Panc1 (cell line): ENCODE results near the gene BCL10. TPM values are rescaled to one million over a fixed set of nuclear protein-coding genes. Genes with fewer than 3 reads are reported as not detected.

ENCODE experiments used
- ATAC-seq: fragments of 200-7000 bp; cut with Tn5 transposase; 2 replicates; pipeline ENCODE4 v1.9.1; 2020; ENCODE audit warnings: mild to moderate bottlenecking, moderate library complexity
- BruUV-seq: library from RNA; stranded (reverse); fragments of 400-500 nt; replicated peaks from 2 replicates; lab custom pipeline; 2021; lab: Mats Ljungman, UMichigan
- CTCF ChIA-PET: fragments of 300-600 bp; sonication (Branson Sonifier 250); formaldehyde crosslinking; loops from one replicate; lab custom pipeline; 2022; ENCODE audit warnings: antibody characterized with exemption; lab: Charles Lee
- POLR2A ChIA-PET: fragments of 300-600 bp; sonication (Branson Sonifier 250); formaldehyde crosslinking; loops from one replicate; lab custom pipeline; 2022; ENCODE audit warnings: antibody characterized with exemption; lab: Charles Lee
- DNase-seq: peaks from one replicate; pipeline ENCODE4 v3.0.0-alpha.2; 2010; ENCODE audit warnings: low read depth, low spot score
- H3K27ac ChIP-seq: 2 replicates; pipeline ENCODE4 v1.5.1; 2011; ENCODE audit warnings: mild to moderate bottlenecking, low read length, inconsistent platforms
- H3K27me3 ChIP-seq: fragments of 200-500 bp; sonication (Bioruptor generic); 2 replicates; pipeline ENCODE4 v1.6.0; 2014; ENCODE audit warnings: low read length, inconsistent platforms; ENCODE audit not compliant: control insufficient read depth, insufficient read depth
- H3K36me3 ChIP-seq: fragments of 200-500 bp; sonication (Bioruptor generic); 2 replicates; pipeline ENCODE4 v1.5.1; 2014; ENCODE audit warnings: inconsistent platforms, mild to moderate bottlenecking, low read length, moderate library complexity; ENCODE audit not compliant: control insufficient read depth, insufficient read depth
- H3K4me1 ChIP-seq: 2 replicates; pipeline ENCODE4 v1.5.1; 2011; ENCODE audit warnings: inconsistent platforms, mild to moderate bottlenecking, low read length, moderate library complexity; ENCODE audit not compliant: control insufficient read depth, insufficient read depth
- H3K4me3 ChIP-seq, 2 experiments: 2 replicates each; pipeline ENCODE4 v1.5.1; 2011 to 2012; ENCODE audit warnings: low read depth in 2 of 2, low read length in 2 of 2, mild to moderate bottlenecking in 2 of 2, inconsistent platforms in 1 of 2, moderate library complexity in 1 of 2
- H3K9me3 ChIP-seq: fragments of 200-500 bp; sonication (Bioruptor generic); 2 replicates; pipeline ENCODE4 v1.5.1; 2014; ENCODE audit warnings: low read depth, mild to moderate bottlenecking, inconsistent platforms, low read length, moderate library complexity; ENCODE audit not compliant: control insufficient read depth, insufficient read depth
- POLR2AphosphoS5 ChIP-seq: IDR thresholded peaks from 2 replicates; pipeline ENCODE4 v1.6.1; 2012; ENCODE audit warnings: mild to moderate bottlenecking, low read depth, low read length, moderate library complexity
- SIN3A ChIP-seq: IDR thresholded peaks from 2 replicates; pipeline ENCODE4 v1.6.1; 2012; ENCODE audit warnings: low read depth, mild to moderate bottlenecking, low read length, moderate library complexity, borderline replicate concordance; ENCODE audit not compliant: insufficient read depth
- TCF7L2 ChIP-seq: IDR thresholded peaks from 2 replicates; pipeline ENCODE4 v1.6.1; 2011; ENCODE audit warnings: mild to moderate bottlenecking, low read depth, low read length, inconsistent platforms
- in situ Hi-C: cut with HindIII; loops from 2 replicates; pipeline ENCODE4 v1.10.0; 2016; ENCODE audit warnings: low sequenced_read_pairs, low pct_unique_long_range_greater_than_20kb
- intact Hi-C: fragments of 100-400 bp; cut with micrococcal nuclease; formaldehyde crosslinking; loops from one replicate; pipeline ENCODE4 v1.10.0; 2022; ENCODE audit not compliant: unreplicated experiment
- total RNA-seq: library from RNA; stranded (reverse); gene quantifications from one replicate; pipeline ENCODE4 v1.2.1, GENCODE V29; 2021; ENCODE audit not compliant: unreplicated experiment
- TF ChIP-seq, protein P1 (sequence below): fragments of 450-650 bp; IDR thresholded peaks from 2 replicates; pipeline ENCODE4 v1.5.1; 2017; ENCODE audit warnings: mild to moderate bottlenecking
- TF ChIP-seq, protein P2 (sequence below), 2 experiments: IDR thresholded peaks; 2 replicates each; pipeline ENCODE4 v1.6.1; 2011 to 2012; ENCODE audit warnings: low read depth in 2 of 2, control low read depth in 1 of 2, low read length in 1 of 2, mild to moderate bottlenecking in 1 of 2, moderate library complexity in 1 of 2; ENCODE audit not compliant: insufficient read depth in 1 of 2

BCL10 gene
- total RNA-seq, 1 experiment from 2014 or later: 69.9 TPM

DNA sequence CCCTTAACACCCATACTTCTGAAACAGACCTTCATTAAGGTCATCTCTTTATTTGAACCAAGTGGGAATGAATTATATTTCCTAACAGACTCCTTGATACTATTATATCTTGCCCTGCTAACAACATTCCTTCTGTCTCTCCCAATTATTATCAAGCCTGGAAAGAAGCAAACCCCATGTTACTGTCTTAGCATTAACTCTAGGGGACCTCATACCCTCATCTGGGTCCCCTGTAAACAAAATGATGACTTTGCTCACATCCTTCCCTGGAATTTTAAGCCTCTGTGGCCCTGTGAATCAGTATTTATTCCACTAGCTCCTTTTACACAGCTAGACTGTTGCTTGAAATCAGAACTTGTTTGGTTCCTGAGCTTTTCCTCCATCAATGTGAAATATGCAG, 38.3 kb upstream of the BCL10 start:
- ChIA-PET POLR2A (interaction anchor here (0.6 to 1.0 kb wide), 2 partner anchors 269 to 304 kb away, joined by 3 read pairs; no protein-coding TSS in a partner anchor), CTCF (interaction anchor here (0.9 kb wide), 1 partner anchor 271 kb away, joined by 3 read pairs; no protein-coding TSS in a partner anchor)
- peaks cover 35% of the 10 kb centered on the region for H3K4me1 ChIP-seq
- H3K36me3 ChIP-seq: peaks cover 6% of the 10 kb centered on the region
- peaks cover 4% of the 10 kb centered on the region; the same call in 1 of the 2 replicates for H3K9me3 ChIP-seq
- DNase-seq (no peak), ATAC-seq (peak; percentile 6; the same call in 1 of the 2 replicates)
- in situ Hi-C loops: loop anchor here (25.0 kb wide), 1 partner anchor 373 kb away; no protein-coding TSS in a partner anchor
- no peak overlapping the region for H3K4me3 ChIP-seq
- BruUV-seq: no TSS peak
- H3K27me3 ChIP-seq: no peaks in the 10 kb centered on the region
- TF ChIP-seq TCF7L2 (no peak), POLR2AphosphoS5 (no peak), SIN3A (no peak)
- TF ChIP-seq, protein P1, sequence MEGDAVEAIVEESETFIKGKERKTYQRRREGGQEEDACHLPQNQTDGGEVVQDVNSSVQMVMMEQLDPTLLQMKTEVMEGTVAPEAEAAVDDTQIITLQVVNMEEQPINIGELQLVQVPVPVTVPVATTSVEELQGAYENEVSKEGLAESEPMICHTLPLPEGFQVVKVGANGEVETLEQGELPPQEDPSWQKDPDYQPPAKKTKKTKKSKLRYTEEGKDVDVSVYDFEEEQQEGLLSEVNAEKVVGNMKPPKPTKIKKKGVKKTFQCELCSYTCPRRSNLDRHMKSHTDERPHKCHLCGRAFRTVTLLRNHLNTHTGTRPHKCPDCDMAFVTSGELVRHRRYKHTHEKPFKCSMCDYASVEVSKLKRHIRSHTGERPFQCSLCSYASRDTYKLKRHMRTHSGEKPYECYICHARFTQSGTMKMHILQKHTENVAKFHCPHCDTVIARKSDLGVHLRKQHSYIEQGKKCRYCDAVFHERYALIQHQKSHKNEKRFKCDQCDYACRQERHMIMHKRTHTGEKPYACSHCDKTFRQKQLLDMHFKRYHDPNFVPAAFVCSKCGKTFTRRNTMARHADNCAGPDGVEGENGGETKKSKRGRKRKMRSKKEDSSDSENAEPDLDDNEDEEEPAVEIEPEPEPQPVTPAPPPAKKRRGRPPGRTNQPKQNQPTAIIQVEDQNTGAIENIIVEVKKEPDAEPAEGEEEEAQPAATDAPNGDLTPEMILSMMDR: no peak
- TF ChIP-seq, protein P2, sequence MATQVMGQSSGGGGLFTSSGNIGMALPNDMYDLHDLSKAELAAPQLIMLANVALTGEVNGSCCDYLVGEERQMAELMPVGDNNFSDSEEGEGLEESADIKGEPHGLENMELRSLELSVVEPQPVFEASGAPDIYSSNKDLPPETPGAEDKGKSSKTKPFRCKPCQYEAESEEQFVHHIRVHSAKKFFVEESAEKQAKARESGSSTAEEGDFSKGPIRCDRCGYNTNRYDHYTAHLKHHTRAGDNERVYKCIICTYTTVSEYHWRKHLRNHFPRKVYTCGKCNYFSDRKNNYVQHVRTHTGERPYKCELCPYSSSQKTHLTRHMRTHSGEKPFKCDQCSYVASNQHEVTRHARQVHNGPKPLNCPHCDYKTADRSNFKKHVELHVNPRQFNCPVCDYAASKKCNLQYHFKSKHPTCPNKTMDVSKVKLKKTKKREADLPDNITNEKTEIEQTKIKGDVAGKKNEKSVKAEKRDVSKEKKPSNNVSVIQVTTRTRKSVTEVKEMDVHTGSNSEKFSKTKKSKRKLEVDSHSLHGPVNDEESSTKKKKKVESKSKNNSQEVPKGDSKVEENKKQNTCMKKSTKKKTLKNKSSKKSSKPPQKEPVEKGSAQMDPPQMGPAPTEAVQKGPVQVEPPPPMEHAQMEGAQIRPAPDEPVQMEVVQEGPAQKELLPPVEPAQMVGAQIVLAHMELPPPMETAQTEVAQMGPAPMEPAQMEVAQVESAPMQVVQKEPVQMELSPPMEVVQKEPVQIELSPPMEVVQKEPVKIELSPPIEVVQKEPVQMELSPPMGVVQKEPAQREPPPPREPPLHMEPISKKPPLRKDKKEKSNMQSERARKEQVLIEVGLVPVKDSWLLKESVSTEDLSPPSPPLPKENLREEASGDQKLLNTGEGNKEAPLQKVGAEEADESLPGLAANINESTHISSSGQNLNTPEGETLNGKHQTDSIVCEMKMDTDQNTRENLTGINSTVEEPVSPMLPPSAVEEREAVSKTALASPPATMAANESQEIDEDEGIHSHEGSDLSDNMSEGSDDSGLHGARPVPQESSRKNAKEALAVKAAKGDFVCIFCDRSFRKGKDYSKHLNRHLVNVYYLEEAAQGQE (IDR thresholded peaks at IDR 0.05; ENCODE audit: insufficient read depth in 1 of 2, low read depth in 2 of 2, low read length in 1 of 2): no peak
- H3K27ac ChIP-seq: peak overlapping the region; percentile 85
- intact Hi-C loops: no loop called here

DNA sequence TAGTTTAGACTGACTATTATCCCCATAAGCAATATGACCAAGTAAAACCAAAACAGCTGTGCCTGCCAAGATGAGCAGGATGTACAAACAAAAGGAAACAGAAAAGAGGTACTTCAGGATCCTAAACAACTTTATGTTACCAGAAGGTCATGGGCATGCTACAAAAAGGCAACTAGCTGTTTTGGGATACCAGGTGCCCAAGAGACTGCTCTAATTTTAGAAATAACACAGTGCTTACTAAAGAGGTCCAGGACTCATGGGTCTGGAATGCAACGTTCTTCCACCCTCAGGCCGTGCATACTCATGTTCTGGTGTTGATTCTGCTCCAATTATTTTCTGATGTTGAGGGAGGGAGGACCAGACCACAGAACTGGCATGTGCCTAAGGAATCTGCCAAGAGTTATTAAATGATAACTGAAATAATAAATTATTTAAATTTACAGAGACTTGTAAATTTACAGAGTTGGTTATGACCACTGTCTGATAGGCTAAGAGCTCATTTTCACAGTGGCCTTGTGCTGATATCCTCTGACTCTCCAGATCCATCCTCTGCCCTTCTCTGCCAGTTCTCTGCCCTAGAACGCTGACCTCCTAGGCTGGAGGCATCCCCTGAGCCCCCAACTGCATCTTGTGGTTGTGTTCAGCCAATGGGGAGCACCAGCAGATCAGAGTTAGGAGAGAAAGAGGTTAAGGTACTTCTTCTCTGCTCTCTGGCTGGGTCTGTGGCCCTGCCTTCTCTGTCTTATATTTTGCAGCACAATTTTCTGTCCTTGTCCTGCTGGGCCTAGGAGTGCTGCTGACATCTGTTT, 37.7 kb upstream of the BCL10 start:
- peaks cover 3% of the 10 kb centered on the region for H3K36me3 ChIP-seq
- ATAC-seq (peak; percentile 93), DNase-seq (peak; percentile 92)
- H3K27ac ChIP-seq: peak overlapping the region; percentile 85
- TF ChIP-seq TCF7L2: no peak
- peak; percentile 75 for TF ChIP-seq POLR2AphosphoS5
- TF ChIP-seq, protein P1: no peak
- TF ChIP-seq, protein P2 (IDR thresholded peaks at IDR 0.05; ENCODE audit: insufficient read depth in 1 of 2, low read depth in 2 of 2, low read length in 1 of 2): no peak
- BruUV-seq: no TSS peak
- CTCF ChIA-PET: interaction anchor here (0.6 to 0.9 kb wide), 2 partner anchors 271 to 648 kb away, joined by 3 read pairs; no protein-coding TSS in a partner anchor
- peaks cover 36% of the 10 kb centered on the region for H3K4me1 ChIP-seq
- no peak overlapping the region for H3K4me3 ChIP-seq
- in situ Hi-C loops (loop anchor here (25.0 kb wide), 1 partner anchor 373 kb away; no protein-coding TSS in a partner anchor), intact Hi-C loops (no loop called here)
- peaks cover 4% of the 10 kb centered on the region; the same call in 1 of the 2 replicates for H3K9me3 ChIP-seq
- POLR2A ChIA-PET: interaction anchor here (0.6 to 1.0 kb wide), 3 partner anchors 9 to 270 kb away, joined by 3 read pairs; no protein-coding TSS in a partner anchor
- no peaks in the 10 kb centered on the region for H3K27me3 ChIP-seq
